K562 (cell line): ENCODE results near the gene PPP6R1. TPM values are rescaled to one million over a fixed set of nuclear protein-coding genes. Genes with fewer than 3 reads are reported as not detected.
A peak's percentile ranks its signal among the peaks of the same experiment; 100 is the strongest.

Experiments
- ARHGAP35 ChIP-seq: fragments of 450-650 bp; IDR thresholded peaks from 2 replicates; pipeline ENCODE4 v1.6.1; 2018; ENCODE audit not compliant: partially characterized antibody
- C11orf30 ChIP-seq: fragments of 450-650 bp; IDR thresholded peaks from 2 replicates; pipeline ENCODE4 v1.6.1; 2016; ENCODE audit warnings: low read depth, mild to moderate bottlenecking
- CAMTA2 ChIP-seq: fragments of 250-450 bp; sonication (Bioruptor Pico); conservative IDR thresholded peaks from 2 replicates; pipeline ENCODE4 v1.5.1; 2022
- CREB3L1 ChIP-seq: fragments of 450-650 bp; IDR thresholded peaks from 2 replicates; pipeline ENCODE4 v1.6.1; 2014; ENCODE audit warnings: low read depth, mild to moderate bottlenecking, moderate library complexity, borderline replicate concordance
- FOXA1 ChIP-seq: fragments of 450-650 bp; IDR thresholded peaks from 2 replicates; pipeline ENCODE4 v1.6.1; 2016; ENCODE audit warnings: mild to moderate bottlenecking, borderline replicate concordance
- HEY1 ChIP-seq: fragments of 250-450 bp; sonication (Bioruptor Pico); IDR thresholded peaks from 2 replicates; pipeline ENCODE4 v1.5.0; 2020; ENCODE audit warnings: mild to moderate bottlenecking, moderate library complexity, borderline replicate concordance
- HMBOX1 ChIP-seq: sonication (generic); IDR thresholded peaks from 2 replicates; pipeline ENCODE4 v1.6.1; 2016
- KAT8 ChIP-seq: fragments of 450-650 bp; IDR thresholded peaks from 2 replicates; pipeline ENCODE4 v1.6.1; 2016; ENCODE audit warnings: low read depth, mild to moderate bottlenecking
- MED1 ChIP-seq: sonication (generic); formaldehyde crosslinking; IDR thresholded peaks from 2 replicates; pipeline ENCODE4 v1.8.1; 2023; ENCODE audit warnings: missing genetic modification reagents, borderline replicate concordance
- NCOA1 ChIP-seq: fragments of 450-650 bp; IDR thresholded peaks from 2 replicates; pipeline ENCODE4 v1.6.1; 2016; ENCODE audit warnings: low read depth
- NR1H2 ChIP-seq: sonication (generic); formaldehyde crosslinking; IDR thresholded peaks from 2 replicates; pipeline ENCODE4 v1.4.0; 2020; ENCODE audit warnings: mild to moderate bottlenecking, missing genetic modification reagents
- PHF8 ChIP-seq: fragments of 200-600 bp; sonication (generic); IDR thresholded peaks from 2 replicates; pipeline ENCODE4 v1.6.1; 2012; ENCODE audit warnings: mixed run types, mild to moderate bottlenecking, inconsistent platforms, low read length, moderate library complexity, borderline replicate concordance
- RAD21 ChIP-seq, 2 experiments: fragments of 250-450 bp in 1 of 2; fragments of 450-650 bp in 1 of 2; sonication (Bioruptor Pico) in 1 of 2; formaldehyde crosslinking in 1 of 2; IDR thresholded peaks in 1 of 2; conservative IDR thresholded peaks in 1 of 2; 2 replicates each; pipeline versions ENCODE4 v1.4.0 to v1.8.0; 2020 to 2022; ENCODE audit warnings: mild to moderate bottlenecking in 2 of 2, moderate library complexity in 1 of 2
- SMARCA4 ChIP-seq: fragments of 450-650 bp; IDR thresholded peaks from 2 replicates; pipeline ENCODE4 v1.6.1; 2016
- STAT6 ChIP-seq: sonication (generic); formaldehyde crosslinking; IDR thresholded peaks from 2 replicates; pipeline ENCODE4 v1.8.1; 2023; ENCODE audit warnings: mild to moderate bottlenecking, missing genetic modification reagents
- ZNF140 ChIP-seq: fragments of 250-450 bp; sonication (Bioruptor Pico); IDR thresholded peaks from 2 replicates; pipeline ENCODE4 v1.8.0; 2021; ENCODE audit warnings: moderate library complexity, mild to moderate bottlenecking, inconsistent platforms
- ZNF347 ChIP-seq: fragments of 450-650 bp; formaldehyde crosslinking; IDR thresholded peaks from 2 replicates; pipeline ENCODE4 v1.4.0; 2020; ENCODE audit warnings: low read depth, mild to moderate bottlenecking, moderate library complexity
- polyA plus RNA-seq, 8 experiments: library from polyadenylated mRNA; depleted of rRNA in 4 of 8; stranded (reverse) in 5 of 8; unstranded in 3 of 8; fragments of >200 nt; fragmentation: Nextera tagmentation in 2 of 8; fragmentation: Illumina TruSeq in 1 of 8; extraction: Ambion mirVana in 2 of 8; extraction: Trizol in 1 of 8; gene quantifications; 2 replicates each; pipeline versions ENCODE4 v1.2.1 to v1.2.3, GENCODE V29; 2011 to 2014; ENCODE audit warnings: inconsistent platforms in 1 of 8, missing spikeins in 1 of 8
- total RNA-seq, 7 experiments: library from RNA; depleted of rRNA in 6 of 7; stranded (reverse); fragments of >200 nt in 6 of 7; fragmentation: Illumina TruSeq in 2 of 7; extraction: Trizol in 2 of 7; gene quantifications; 2 replicates each; pipeline versions ENCODE4 v1.2.1 to v1.2.3, GENCODE V29; 2011 to 2021; ENCODE audit warnings: low replicate concordance in 1 of 7
- TF ChIP-seq, protein P1 (sequence below): sonication (generic); formaldehyde crosslinking; IDR thresholded peaks from 2 replicates; pipeline ENCODE4 v1.8.1; 2022; ENCODE audit warnings: missing genetic modification reagents
- TF ChIP-seq, protein P2 (sequence below): fragments of 250-450 bp; sonication (Bioruptor Pico); IDR thresholded peaks from 2 replicates; pipeline ENCODE4 v1.8.0; 2021; ENCODE audit warnings: mild to moderate bottlenecking, moderate library complexity
- TF ChIP-seq, protein P3 (sequence below): sonication (generic); formaldehyde crosslinking; IDR thresholded peaks from 2 replicates; pipeline ENCODE4 v1.9.0; 2022; ENCODE audit warnings: mild to moderate bottlenecking, missing genetic modification reagents

PPP6R1 gene
- total and polyA plus RNA-seq, 9 of the 15 experiments (the other 6 are each of a cell fraction or from before 2014, with no cell fraction given) = 0.48 to 135 (median 37.2) TPM

DNA sequence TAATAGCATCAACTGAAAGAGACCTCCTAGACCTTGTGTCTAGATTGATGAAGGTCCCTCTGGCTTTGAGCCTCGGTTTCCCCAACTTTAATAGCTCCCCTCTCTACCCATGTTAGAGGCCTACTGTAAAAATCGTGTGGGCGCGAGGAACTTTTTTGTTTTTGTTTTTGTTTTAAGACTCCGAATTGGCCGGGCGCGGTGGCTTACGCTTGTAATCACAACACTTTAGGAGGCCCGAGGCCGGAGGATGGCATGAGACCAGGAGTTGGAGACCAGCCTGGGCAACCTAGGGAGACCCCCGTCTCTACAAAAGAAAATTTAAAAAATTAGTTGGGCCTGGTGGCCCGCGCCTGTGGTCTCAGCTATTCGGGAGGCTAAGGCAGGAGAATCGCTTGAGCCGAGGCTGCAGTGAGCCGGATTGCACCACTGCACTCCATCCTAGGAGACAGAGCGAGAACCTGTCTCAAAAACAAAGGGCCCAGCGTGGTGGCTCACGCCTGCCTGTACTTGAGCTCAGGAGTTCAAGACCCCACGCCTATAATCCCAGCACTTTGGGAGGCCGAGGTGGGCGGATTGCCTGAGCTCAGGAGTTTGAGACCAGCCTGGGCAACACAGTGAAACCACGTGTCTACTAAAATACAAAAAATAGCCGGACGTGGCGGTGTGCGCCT, 858 bp upstream of the PPP6R1 start (continued):
- TF ChIP-seq CREB3L1 (no peak), ZNF140 (no peak), NR1H2 (no peak), NCOA1 (peak; percentile 7; the same call in 1 of the 2 replicates), C11orf30 (no peak), STAT6 (no peak), RAD21 (CRISPR knock-in tag; conservative IDR thresholded peaks at IDR 0.05 in 1 of 2, IDR thresholded peaks at IDR 0.05 in 1 of 2) (0 out of 4 replicates have a peak, but pooled peaks of 1 of the 2 experiments have one; percentile 9), MED1 (CRISPR knock-in tag) (no peak), ZNF347 (CRISPR knock-in tag) (no peak), KAT8 (no peak), HMBOX1 (no peak), FOXA1 (no peak), ARHGAP35 (no peak), PHF8 (peak; percentile 56; the same call in 1 of the 2 replicates), HEY1 (CRISPR knock-in tag) (no peak), SMARCA4 (0 out of 2 replicates have a peak, but pooled peaks have one; percentile 56), CAMTA2 (CRISPR knock-in tag) (no peak)
- TF ChIP-seq, protein P1, sequence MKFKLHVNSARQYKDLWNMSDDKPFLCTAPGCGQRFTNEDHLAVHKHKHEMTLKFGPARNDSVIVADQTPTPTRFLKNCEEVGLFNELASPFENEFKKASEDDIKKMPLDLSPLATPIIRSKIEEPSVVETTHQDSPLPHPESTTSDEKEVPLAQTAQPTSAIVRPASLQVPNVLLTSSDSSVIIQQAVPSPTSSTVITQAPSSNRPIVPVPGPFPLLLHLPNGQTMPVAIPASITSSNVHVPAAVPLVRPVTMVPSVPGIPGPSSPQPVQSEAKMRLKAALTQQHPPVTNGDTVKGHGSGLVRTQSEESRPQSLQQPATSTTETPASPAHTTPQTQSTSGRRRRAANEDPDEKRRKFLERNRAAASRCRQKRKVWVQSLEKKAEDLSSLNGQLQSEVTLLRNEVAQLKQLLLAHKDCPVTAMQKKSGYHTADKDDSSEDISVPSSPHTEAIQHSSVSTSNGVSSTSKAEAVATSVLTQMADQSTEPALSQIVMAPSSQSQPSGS (CRISPR knock-in tag) = no peak
- TF ChIP-seq, protein P2, sequence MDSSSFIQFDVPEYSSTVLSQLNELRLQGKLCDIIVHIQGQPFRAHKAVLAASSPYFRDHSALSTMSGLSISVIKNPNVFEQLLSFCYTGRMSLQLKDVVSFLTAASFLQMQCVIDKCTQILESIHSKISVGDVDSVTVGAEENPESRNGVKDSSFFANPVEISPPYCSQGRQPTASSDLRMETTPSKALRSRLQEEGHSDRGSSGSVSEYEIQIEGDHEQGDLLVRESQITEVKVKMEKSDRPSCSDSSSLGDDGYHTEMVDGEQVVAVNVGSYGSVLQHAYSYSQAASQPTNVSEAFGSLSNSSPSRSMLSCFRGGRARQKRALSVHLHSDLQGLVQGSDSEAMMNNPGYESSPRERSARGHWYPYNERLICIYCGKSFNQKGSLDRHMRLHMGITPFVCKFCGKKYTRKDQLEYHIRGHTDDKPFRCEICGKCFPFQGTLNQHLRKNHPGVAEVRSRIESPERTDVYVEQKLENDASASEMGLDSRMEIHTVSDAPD = no peak
- TF ChIP-seq, protein P3, sequence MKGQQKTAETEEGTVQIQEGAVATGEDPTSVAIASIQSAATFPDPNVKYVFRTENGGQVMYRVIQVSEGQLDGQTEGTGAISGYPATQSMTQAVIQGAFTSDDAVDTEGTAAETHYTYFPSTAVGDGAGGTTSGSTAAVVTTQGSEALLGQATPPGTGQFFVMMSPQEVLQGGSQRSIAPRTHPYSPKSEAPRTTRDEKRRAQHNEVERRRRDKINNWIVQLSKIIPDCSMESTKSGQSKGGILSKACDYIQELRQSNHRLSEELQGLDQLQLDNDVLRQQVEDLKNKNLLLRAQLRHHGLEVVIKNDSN (CRISPR knock-in tag) = no peak
